H1 (cell line): ENCODE data around the gene ZNF337. TPM values are rescaled to one million over a fixed set of nuclear protein-coding genes. Genes with fewer than 3 reads are reported as not detected.

Experiments
- CTCF ChIA-PET: fragments of 300-600 bp; sonication (Branson Sonifier 250); formaldehyde crosslinking; loops from one replicate; lab custom pipeline; 2021; ENCODE audit not compliant: partially characterized antibody; lab: Charles Lee
- POLR2A ChIA-PET: fragments of 300-600 bp; sonication (Branson Sonifier 250); formaldehyde crosslinking; loops from one replicate; lab custom pipeline; 2021; ENCODE audit warnings: inconsistent platforms; ENCODE audit not compliant: partially characterized antibody; lab: Charles Lee
- DNase-seq, 2 experiments: peaks; one replicate each; pipeline versions ENCODE4 v3.0.0 to v3.0.0-alpha.2; 2010 to 2022; ENCODE audit warnings: low spot score in 2 of 2, low read depth in 1 of 2, mixed read lengths in 1 of 2
- FAIRE-seq: peaks from 2 replicates; lab custom pipeline; 2011; peaks lifted over from hg19 to GRCh38; lab: Jason Lieb, UNC
- H2AFZ ChIP-seq: 2 replicates; pipeline ENCODE4 v1.8.1; 2012; ENCODE audit warnings: low read length, inconsistent platforms
- H2AK5ac ChIP-seq: 2 replicates; pipeline ENCODE4 v1.6.1; 2013; ENCODE audit warnings: low read depth, low read length
- H2BK120ac ChIP-seq: replicated peaks from 2 replicates; pipeline ENCODE3; 2013; ENCODE audit warnings: low read depth, low read length, inconsistent platforms
- H2BK12ac ChIP-seq: 2 replicates; pipeline ENCODE4 v1.6.1; 2013; ENCODE audit warnings: low read depth, low read length
- H2BK15ac ChIP-seq: 2 replicates; pipeline ENCODE4 v1.6.1; 2013; ENCODE audit warnings: low read length
- H2BK20ac ChIP-seq: 2 replicates; pipeline ENCODE4 v1.6.1; 2013; ENCODE audit warnings: low read length
- H2BK5ac ChIP-seq: 2 replicates; pipeline ENCODE4 v1.6.1; 2013; ENCODE audit warnings: low read depth, low read length
- H3K14ac ChIP-seq: 2 replicates; pipeline ENCODE4 v1.6.1; 2013; ENCODE audit warnings: inconsistent platforms; ENCODE audit not compliant: insufficient read length
- H3K18ac ChIP-seq: 2 replicates; pipeline ENCODE4 v1.6.1; 2013; ENCODE audit warnings: low read length; ENCODE audit errors: extremely low read depth
- H3K23ac ChIP-seq: 2 replicates; pipeline ENCODE4 v1.6.1; 2013; ENCODE audit warnings: inconsistent platforms; ENCODE audit not compliant: insufficient read length
- H3K23me2 ChIP-seq: 2 replicates; pipeline ENCODE4 v1.6.1; 2013; ENCODE audit warnings: low read depth, low read length
- H3K27ac ChIP-seq: 2 replicates; pipeline ENCODE4 v1.6.1; 2011; ENCODE audit warnings: low read depth, low read length, inconsistent platforms
- H3K27me3 ChIP-seq, 4 experiments: replicated peaks in 1 of 4; 1 replicate in 1 of 4; 2 replicates in 3 of 4; pipeline versions ENCODE4 v1.6.1 to v1.8.1; 2011 to 2013; ENCODE audit warnings: low read length in 3 of 4, mild to moderate bottlenecking in 3 of 4, inconsistent platforms in 2 of 4, mixed read lengths in 2 of 4, moderate library complexity in 1 of 4; ENCODE audit not compliant: control insufficient read depth in 3 of 4, insufficient read depth in 3 of 4; ENCODE audit errors: extremely low read depth in 1 of 4
- H3K36me3 ChIP-seq, 4 experiments: 2 replicates each; pipeline versions ENCODE4 v1.6.1 to v1.8.1; 2011 to 2013; ENCODE audit warnings: mild to moderate bottlenecking in 4 of 4, low read length in 3 of 4, moderate library complexity in 2 of 4, control low read depth in 1 of 4, inconsistent platforms in 1 of 4; ENCODE audit not compliant: insufficient read depth in 4 of 4, control insufficient read depth in 2 of 4
- H3K4ac ChIP-seq: replicated peaks from 2 replicates; pipeline ENCODE3; 2013; ENCODE audit warnings: low read length, low read depth, mixed read lengths, inconsistent platforms; ENCODE audit not compliant: insufficient read length
- H3K4me1 ChIP-seq, 4 experiments: replicated peaks in 1 of 4; 1 replicate in 1 of 4; 2 replicates in 3 of 4; pipeline versions ENCODE4 v1.6.1 to v1.8.1; 2011 to 2013; ENCODE audit warnings: low read length in 3 of 4, inconsistent platforms in 2 of 4, mixed read lengths in 1 of 4; ENCODE audit not compliant: insufficient read depth in 4 of 4, control insufficient read depth in 3 of 4
- H3K4me2 ChIP-seq, 2 experiments: 2 replicates each; pipeline versions ENCODE4 v1.6.1 to v1.8.1; 2011 to 2013; ENCODE audit warnings: low read depth in 2 of 2, low read length in 2 of 2, control low read depth in 1 of 2, inconsistent platforms in 1 of 2, mild to moderate bottlenecking in 1 of 2; ENCODE audit not compliant: insufficient read depth in 1 of 2
- H3K4me3 ChIP-seq, 4 experiments: fragments of 200-600, 300-600 bp in 1 of 4; sonication (generic), shearing (Covaris generic), sonication (Bioruptor Twin) in 1 of 4; 2 replicates each; pipeline versions ENCODE4 v1.5.1 to v1.8.1; 2011 to 2016; ENCODE audit warnings: low read length in 4 of 4, low read depth in 3 of 4, control low read depth in 2 of 4, inconsistent platforms in 2 of 4, mild to moderate bottlenecking in 2 of 4, mixed read lengths in 1 of 4, moderate library complexity in 1 of 4; ENCODE audit not compliant: insufficient read depth in 2 of 4; ENCODE audit errors: extremely low read depth in 1 of 4
- H3K56ac ChIP-seq: replicated peaks from 2 replicates; pipeline ENCODE3; 2013; ENCODE audit warnings: low read depth, mild to moderate bottlenecking, mixed read lengths, low read length, inconsistent platforms; ENCODE audit not compliant: insufficient read length
- H3K79me1 ChIP-seq: 2 replicates; pipeline ENCODE4 v1.6.1; 2013; ENCODE audit warnings: low read depth, low read length, control low read depth
- H3K79me2 ChIP-seq, 2 experiments: 2 replicates each; pipeline versions ENCODE4 v1.6.1 to v1.8.1; 2012 to 2013; ENCODE audit warnings: low read length in 2 of 2, mild to moderate bottlenecking in 2 of 2, inconsistent platforms in 1 of 2; ENCODE audit not compliant: insufficient read depth in 2 of 2, control insufficient read depth in 1 of 2
- H3K9ac ChIP-seq, 4 experiments: replicated peaks in 1 of 4; 1 replicate in 1 of 4; 2 replicates in 3 of 4; pipeline versions ENCODE4 v1.6.1 to v1.8.1; 2011 to 2013; ENCODE audit warnings: low read depth in 3 of 4, low read length in 3 of 4, control low read depth in 2 of 4, mild to moderate bottlenecking in 2 of 4, moderate library complexity in 2 of 4, inconsistent platforms in 1 of 4; ENCODE audit errors: extremely low read depth in 1 of 4
- H3K9me3 ChIP-seq, 2 experiments: 2 replicates each; pipeline versions ENCODE4 v1.6.1 to v1.8.1; 2012 to 2013; ENCODE audit warnings: mild to moderate bottlenecking in 2 of 2, moderate library complexity in 2 of 2, control low read depth in 1 of 2, inconsistent platforms in 1 of 2, low read depth in 1 of 2, low read length in 1 of 2, mixed read lengths in 1 of 2; ENCODE audit not compliant: insufficient read depth in 2 of 2
- H4K20me1 ChIP-seq, 2 experiments: replicated peaks in 1 of 2; 2 replicates each; pipeline versions ENCODE3 to v1.8.1; 2011 to 2013; ENCODE audit warnings: inconsistent platforms in 2 of 2, low read length in 2 of 2, mild to moderate bottlenecking in 1 of 2; ENCODE audit not compliant: insufficient read depth in 2 of 2, control insufficient read depth in 1 of 2
- H4K5ac ChIP-seq: 2 replicates; pipeline ENCODE4 v1.6.1; 2013; ENCODE audit warnings: low read length, low read depth, mixed read lengths, inconsistent platforms; ENCODE audit not compliant: insufficient read length
- H4K8ac ChIP-seq: 2 replicates; pipeline ENCODE4 v1.8.0; 2013; ENCODE audit warnings: mild to moderate bottlenecking, moderate library complexity, low read length, inconsistent platforms; ENCODE audit not compliant: insufficient read depth; ENCODE audit errors: extremely low read depth
- H4K91ac ChIP-seq: replicated peaks from 2 replicates; pipeline ENCODE3; 2013; ENCODE audit warnings: low read length, mixed read lengths, inconsistent platforms; ENCODE audit not compliant: insufficient read length
- CBX8 ChIP-seq: fragments of 300-800, 300-1000 bp; sonication (generic); IDR thresholded peaks from 2 replicates; pipeline ENCODE4 v1.7.1; 2016; ENCODE audit warnings: low read depth, low read length, borderline replicate concordance
- GABPA ChIP-seq: IDR thresholded peaks from 2 replicates; pipeline ENCODE4 v1.6.1; 2011; ENCODE audit warnings: mild to moderate bottlenecking, low read length, moderate library complexity, borderline replicate concordance; ENCODE audit not compliant: insufficient read depth
- JUND ChIP-seq: IDR thresholded peaks from 2 replicates; pipeline ENCODE4 v1.6.1; 2011; ENCODE audit warnings: mild to moderate bottlenecking, improper control_type of control experiment, low read length
- KDM4A ChIP-seq: IDR thresholded peaks from one replicate; pipeline ENCODE4 v1.7.1; 2012; ENCODE audit warnings: low read depth, mild to moderate bottlenecking, moderate library complexity, low read length, inconsistent platforms; ENCODE audit not compliant: severe bottlenecking
- NANOG ChIP-seq: IDR thresholded peaks from 2 replicates; pipeline ENCODE4 v1.6.1; 2011; ENCODE audit warnings: low read length, low read depth, mild to moderate bottlenecking, inconsistent platforms; ENCODE audit not compliant: insufficient read depth, poor library complexity, severe bottlenecking
- POLR2A ChIP-seq, 2 experiments: IDR thresholded peaks; 1 replicate in 1 of 2; 2 replicates in 1 of 2; pipeline ENCODE4 v1.6.1; 2011; ENCODE audit warnings: low read depth in 2 of 2, low read length in 2 of 2, mild to moderate bottlenecking in 2 of 2; ENCODE audit errors: control extremely low read depth in 1 of 2
- POLR2AphosphoS5 ChIP-seq: IDR thresholded peaks from 2 replicates; pipeline ENCODE4 v1.6.1; 2011; ENCODE audit warnings: low read depth, low read length
- POU5F1 ChIP-seq: IDR thresholded peaks from 2 replicates; pipeline ENCODE4 v1.6.1; 2011; ENCODE audit warnings: low read depth, mild to moderate bottlenecking, low read length, moderate library complexity
- RNF2 ChIP-seq: fragments of 200-900, 300-1000 bp; sonication (generic); IDR thresholded peaks from 2 replicates; pipeline ENCODE4 v1.7.1; 2016; ENCODE audit warnings: borderline replicate concordance, low read depth, mild to moderate bottlenecking, antibody characterized with exemption, low read length; ENCODE audit not compliant: poor library complexity, severe bottlenecking; ENCODE audit errors: missing control alignments
- SIX5 ChIP-seq: IDR thresholded peaks from 2 replicates; pipeline ENCODE4 v1.6.1; 2011; ENCODE audit warnings: mild to moderate bottlenecking, low read depth, low read length
- SP1 ChIP-seq: IDR thresholded peaks from 2 replicates; pipeline ENCODE4 v1.6.1; 2011; ENCODE audit warnings: low read depth, low read length
- SUZ12 ChIP-seq: fragments of 200-600 bp; sonication (generic); IDR thresholded peaks from 2 replicates; pipeline ENCODE4 v1.6.1; 2012; ENCODE audit warnings: mild to moderate bottlenecking, inconsistent platforms, low read length, moderate library complexity, mixed read lengths
- TEAD4 ChIP-seq: IDR thresholded peaks from 2 replicates; pipeline ENCODE4 v1.6.1; 2012; ENCODE audit warnings: low read depth, low read length, inconsistent platforms, mixed read lengths
- polyA plus RNA-seq, 7 experiments: library from polyadenylated mRNA; depleted of rRNA in 3 of 7; stranded (reverse) in 5 of 7; unstranded in 2 of 7; fragments of >200 nt in 5 of 7; fragments of 200-250 nt in 2 of 7; gene quantifications; 1 replicate in 5 of 7; 2 replicates in 1 of 7; 4 replicates in 1 of 7; pipeline versions ENCODE4 v1.2.1 to v1.2.3, GENCODE V29; 2011 to 2013; ENCODE audit warnings: missing spikeins in 2 of 7, mixed read lengths in 2 of 7
- total RNA-seq: library from RNA; stranded (reverse); fragmentation: NEBNext Ultra II Directional; extraction: Animal tissue kit (Norgen Biotek cat#: 25700); gene quantifications from 2 replicates; pipeline ENCODE4 v1.2.1, GENCODE V29; 2021
- TF ChIP-seq, protein P1 (sequence below): IDR thresholded peaks from 2 replicates; pipeline ENCODE4 v1.6.1; 2012; ENCODE audit warnings: low read length, inconsistent platforms

Gene ZNF337
- total and polyA plus RNA-seq, 2 of the 8 experiments (the other 6 are each of a cell fraction or from before 2014, with no cell fraction given), result 2.8 to 6.6 TPM

DNA sequence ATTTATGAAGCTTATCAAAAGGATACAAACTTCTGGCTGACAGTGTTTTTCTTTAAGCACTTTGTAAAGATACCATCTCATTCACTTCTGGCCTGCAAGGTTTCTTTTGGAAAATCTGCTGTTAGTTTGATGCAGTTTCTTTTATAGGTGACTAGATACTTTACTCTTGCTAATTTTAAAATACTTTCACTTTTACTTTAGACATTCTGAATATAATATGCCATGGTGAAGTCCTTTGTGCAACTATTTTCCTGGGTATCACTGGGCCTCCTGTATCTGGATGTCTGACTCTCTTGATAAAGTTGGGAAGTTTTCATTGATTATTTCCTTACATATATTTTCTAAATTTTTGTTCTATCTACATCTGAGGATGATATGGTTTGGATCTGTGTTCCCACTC lies 29.0 kb upstream of the ZNF337 start:
- Histone ChIP-seq H3K4ac (no peak overlapping the region), H3K23ac (no peak overlapping the region), H3K9me3 (peaks cover 13 to 27% of the 10 kb centered on the region in 2 experiments; a peak in 3 of 4 replicates), H3K27ac (no peak overlapping the region), H4K8ac (no peak overlapping the region), H2BK5ac (no peak overlapping the region), H3K36me3 (no peaks in the 10 kb centered on the region), H3K4me1 (no peaks in the 10 kb centered on the region), H2AK5ac (no peak overlapping the region), H3K27me3 (no peaks in the 10 kb centered on the region), H3K23me2 (no peaks in the 10 kb centered on the region), H3K79me1 (no peaks in the 10 kb centered on the region; the same call in 1 of the 2 replicates), H2BK12ac (no peak overlapping the region), H3K9ac (no peak overlapping the region), H2BK15ac (no peak overlapping the region), H2AFZ (no peak overlapping the region), H2BK20ac (no peak overlapping the region), H3K56ac (no peak overlapping the region), H4K5ac (no peak overlapping the region), H3K4me2 (no peak overlapping the region), H3K79me2 (no peaks in the 10 kb centered on the region), H2BK120ac (no peak overlapping the region), H4K20me1 (no peaks in the 10 kb centered on the region), H3K14ac (no peak overlapping the region), H4K91ac (no peak overlapping the region), H3K18ac (no peak overlapping the region), H3K4me3 (no peak overlapping the region)
- CTCF ChIA-PET, result no interaction called here
- FAIRE-seq, result no peak
- POLR2A ChIA-PET, result no interaction called here
- no peak for DNase-seq
- TF ChIP-seq JUND, result no peak
- TF ChIP-seq, protein P1, sequence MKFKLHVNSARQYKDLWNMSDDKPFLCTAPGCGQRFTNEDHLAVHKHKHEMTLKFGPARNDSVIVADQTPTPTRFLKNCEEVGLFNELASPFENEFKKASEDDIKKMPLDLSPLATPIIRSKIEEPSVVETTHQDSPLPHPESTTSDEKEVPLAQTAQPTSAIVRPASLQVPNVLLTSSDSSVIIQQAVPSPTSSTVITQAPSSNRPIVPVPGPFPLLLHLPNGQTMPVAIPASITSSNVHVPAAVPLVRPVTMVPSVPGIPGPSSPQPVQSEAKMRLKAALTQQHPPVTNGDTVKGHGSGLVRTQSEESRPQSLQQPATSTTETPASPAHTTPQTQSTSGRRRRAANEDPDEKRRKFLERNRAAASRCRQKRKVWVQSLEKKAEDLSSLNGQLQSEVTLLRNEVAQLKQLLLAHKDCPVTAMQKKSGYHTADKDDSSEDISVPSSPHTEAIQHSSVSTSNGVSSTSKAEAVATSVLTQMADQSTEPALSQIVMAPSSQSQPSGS, result no peak
- no peak for TF ChIP-seq POU5F1
- TF ChIP-seq CBX8, result no peak
- no peak for TF ChIP-seq SP1
- no peak for TF ChIP-seq TEAD4
- TF ChIP-seq POLR2AphosphoS5, result no peak
- TF ChIP-seq SIX5, result no peak
- TF ChIP-seq GABPA, result no peak
- no peak for TF ChIP-seq KDM4A
- TF ChIP-seq NANOG, result no peak
- TF ChIP-seq RNF2, result no peak
- no peak for TF ChIP-seq SUZ12
- TF ChIP-seq POLR2A (IDR thresholded peaks at IDR 0.05; ENCODE audit: control extremely low read depth in 1 of 2, low read depth in 2 of 2, low read length in 2 of 2), result no peak
